VCaP (cell line): ENCODE results near the gene CDH11.

Experiments
- H3K27ac ChIP-seq: fragments of 450-650 bp; 2 replicates; pipeline ENCODE4 v1.5.1; 2017
- TF ChIP-seq, protein P1 (sequence below): fragments of 450-650 bp; conservative IDR thresholded peaks from 2 replicates; pipeline ENCODE4 v1.5.1; 2017; ENCODE audit warnings: mild to moderate bottlenecking, moderate library complexity

The CDH11 gene

DNA sequence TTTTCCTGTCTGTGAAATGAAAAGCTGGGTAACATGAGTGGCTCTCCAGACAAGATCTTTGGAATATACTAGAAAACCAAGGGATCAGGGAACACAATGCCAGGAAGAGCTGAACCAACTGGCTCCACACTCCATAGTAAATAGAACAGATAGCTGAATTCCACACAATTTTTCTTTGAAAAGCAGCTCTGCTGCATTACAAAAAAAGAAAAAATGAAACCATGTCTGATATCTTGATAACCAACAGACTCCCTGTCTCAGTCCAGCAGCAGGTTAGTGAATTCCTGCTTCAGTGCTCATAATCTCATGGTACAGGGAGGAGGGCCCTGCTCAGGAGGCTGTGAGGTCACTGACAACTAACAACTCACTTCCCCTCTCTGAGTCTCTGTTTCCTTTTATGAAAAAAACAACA lies 97.1 kb downstream of the CDH11 start:
- TF ChIP-seq, protein P1, sequence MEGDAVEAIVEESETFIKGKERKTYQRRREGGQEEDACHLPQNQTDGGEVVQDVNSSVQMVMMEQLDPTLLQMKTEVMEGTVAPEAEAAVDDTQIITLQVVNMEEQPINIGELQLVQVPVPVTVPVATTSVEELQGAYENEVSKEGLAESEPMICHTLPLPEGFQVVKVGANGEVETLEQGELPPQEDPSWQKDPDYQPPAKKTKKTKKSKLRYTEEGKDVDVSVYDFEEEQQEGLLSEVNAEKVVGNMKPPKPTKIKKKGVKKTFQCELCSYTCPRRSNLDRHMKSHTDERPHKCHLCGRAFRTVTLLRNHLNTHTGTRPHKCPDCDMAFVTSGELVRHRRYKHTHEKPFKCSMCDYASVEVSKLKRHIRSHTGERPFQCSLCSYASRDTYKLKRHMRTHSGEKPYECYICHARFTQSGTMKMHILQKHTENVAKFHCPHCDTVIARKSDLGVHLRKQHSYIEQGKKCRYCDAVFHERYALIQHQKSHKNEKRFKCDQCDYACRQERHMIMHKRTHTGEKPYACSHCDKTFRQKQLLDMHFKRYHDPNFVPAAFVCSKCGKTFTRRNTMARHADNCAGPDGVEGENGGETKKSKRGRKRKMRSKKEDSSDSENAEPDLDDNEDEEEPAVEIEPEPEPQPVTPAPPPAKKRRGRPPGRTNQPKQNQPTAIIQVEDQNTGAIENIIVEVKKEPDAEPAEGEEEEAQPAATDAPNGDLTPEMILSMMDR: no peak
- no peak overlapping the region for H3K27ac ChIP-seq

DNA sequence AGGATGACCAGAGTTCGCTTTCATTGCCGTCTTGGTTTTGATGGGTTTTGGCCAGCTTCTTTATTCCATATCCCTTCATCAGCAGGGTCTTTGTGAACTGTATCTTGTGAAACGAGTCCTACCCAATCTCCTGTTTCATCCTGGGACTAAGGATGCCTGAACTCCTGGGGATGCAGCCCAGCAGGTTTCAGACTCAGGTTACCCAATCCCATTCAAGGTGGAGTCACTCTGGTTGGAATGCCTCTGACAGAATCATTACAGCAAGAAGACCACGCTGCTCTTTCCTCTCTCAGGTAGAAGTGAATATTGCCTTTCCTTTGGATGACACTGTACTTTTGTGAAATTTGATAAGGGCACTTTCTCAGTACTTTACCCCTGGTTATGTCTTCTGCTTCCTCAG lies 98.1 kb downstream of the CDH11 start:
- no peak overlapping the region for H3K27ac ChIP-seq
- TF ChIP-seq, protein P1: no peak

DNA sequence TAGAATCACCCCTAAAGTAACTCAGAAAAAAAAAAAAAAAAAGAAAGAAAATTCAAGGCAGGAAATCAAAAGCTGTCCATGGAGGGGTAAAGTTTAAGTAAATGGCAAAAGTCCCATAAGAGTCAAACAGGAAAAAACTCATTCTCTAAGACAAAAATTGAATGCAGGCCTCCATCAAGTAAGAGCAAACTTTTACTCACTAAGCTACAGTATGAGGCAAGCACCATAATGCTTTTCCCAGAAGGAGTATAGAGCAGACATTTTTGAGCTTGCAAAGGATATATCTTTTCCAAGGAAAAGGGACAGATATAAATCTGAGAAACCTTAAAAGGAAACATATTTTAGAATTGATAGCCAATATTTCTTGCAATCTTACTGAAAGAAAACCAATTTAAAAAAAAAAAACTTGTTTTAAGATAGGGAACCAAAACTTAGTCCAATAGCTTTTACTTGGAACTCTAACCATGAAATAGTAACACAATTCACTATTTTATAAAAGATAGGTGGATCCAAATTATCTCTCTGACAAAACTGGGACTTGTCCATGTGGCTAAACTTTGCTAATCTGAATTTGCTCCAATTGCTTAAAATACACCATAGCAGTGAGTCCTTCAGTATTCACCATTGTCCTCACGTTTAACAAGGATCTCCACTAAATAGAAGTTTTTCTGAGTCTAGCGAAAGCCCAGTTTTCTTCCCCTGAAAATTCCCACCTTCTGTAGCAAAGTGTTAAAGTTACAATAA lies 99.8 kb downstream of the CDH11 start:
- no peak overlapping the region for H3K27ac ChIP-seq
- TF ChIP-seq, protein P1: no peak

DNA sequence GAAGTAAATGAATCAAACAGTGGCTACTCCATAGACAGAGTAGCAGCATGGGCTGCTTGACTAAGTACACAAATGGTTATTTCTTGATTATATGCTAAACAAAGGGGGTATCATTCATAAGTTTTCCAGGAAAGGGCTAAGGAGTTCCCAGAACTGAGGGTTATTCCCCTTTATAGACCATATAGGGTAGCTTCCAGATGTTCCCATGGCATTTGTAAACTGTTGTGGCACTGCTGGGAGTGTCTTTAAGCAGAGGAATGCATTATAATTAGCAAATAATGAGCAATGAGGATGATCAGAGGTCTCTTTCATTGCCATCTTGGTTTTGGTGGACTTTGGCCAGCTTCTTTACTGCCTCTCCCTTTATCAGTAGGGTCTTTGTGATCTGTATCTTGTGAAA lies 105.1 kb downstream of the CDH11 start:
- no peak overlapping the region for H3K27ac ChIP-seq
- TF ChIP-seq, protein P1: no peak

DNA sequence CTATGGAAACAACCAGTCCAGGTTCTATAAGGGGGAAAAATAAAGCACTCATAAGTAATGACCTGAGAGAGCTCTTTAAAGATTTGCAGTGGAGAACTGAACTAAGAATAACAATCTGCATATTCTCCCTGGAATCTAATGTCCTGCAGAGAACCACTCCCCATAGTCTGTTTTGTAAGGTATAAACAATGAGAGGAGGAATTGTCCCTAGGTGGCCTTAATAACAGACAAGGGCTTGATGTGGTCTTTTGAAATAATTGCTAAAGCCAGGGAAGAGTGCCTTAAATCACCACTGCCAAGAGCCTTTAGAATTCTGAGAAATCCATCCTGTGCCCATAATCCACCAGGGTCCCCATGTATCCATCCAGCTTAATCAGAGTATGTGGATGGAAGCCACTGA lies 106.3 kb downstream of the CDH11 start:
- H3K27ac ChIP-seq: no peak overlapping the region
- TF ChIP-seq, protein P1: no peak

DNA sequence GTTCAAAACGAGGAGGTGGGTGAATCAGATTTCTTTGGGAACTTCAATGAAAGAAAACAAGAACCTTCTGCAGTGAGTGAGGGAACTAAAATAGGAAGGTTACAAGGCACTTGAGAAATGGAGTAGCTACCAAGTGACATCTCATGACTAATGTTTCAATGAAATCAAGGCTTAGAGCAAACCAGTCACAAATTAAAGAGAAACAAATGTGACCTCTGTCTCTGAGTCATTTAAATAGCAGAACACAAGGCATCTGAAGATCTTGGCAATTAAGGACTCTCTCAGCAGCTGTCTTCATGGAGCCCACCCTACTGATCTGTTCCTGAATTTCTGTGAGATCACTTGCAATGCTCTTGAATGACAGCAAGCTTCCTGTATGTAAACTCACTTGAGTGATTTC lies 109.5 kb downstream of the CDH11 start:
- TF ChIP-seq, protein P1: no peak
- no peak overlapping the region for H3K27ac ChIP-seq

DNA sequence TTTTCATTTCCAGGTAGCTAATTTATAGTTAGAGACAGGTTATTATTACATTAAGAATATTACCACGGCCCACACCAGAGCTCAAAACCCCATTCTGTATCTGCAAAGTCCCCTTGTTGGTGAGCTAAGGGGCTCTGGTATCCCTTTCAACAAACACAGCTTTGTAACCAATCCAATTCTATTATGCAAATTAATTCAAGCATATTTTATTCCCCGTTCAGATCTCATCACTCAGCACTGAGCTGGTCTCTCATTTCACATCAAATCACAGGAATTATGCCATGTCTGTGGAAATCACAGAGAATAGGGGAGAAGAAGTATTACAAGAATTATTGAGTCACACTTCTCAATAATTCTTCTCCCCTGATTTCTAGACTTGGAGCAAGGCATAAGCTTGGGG lies 111.7 kb downstream of the CDH11 start:
- TF ChIP-seq, protein P1: no peak
- no peak overlapping the region for H3K27ac ChIP-seq
